ENCODE data around the gene REXO1. TPM values are rescaled to one million over a fixed set of nuclear protein-coding genes. Genes with fewer than 3 reads are reported as not detected.

REXO1 gene
- total and polyA plus RNA-seq, 2 donors from 2014 or later: 12.1 to 36.8 TPM

DNA sequence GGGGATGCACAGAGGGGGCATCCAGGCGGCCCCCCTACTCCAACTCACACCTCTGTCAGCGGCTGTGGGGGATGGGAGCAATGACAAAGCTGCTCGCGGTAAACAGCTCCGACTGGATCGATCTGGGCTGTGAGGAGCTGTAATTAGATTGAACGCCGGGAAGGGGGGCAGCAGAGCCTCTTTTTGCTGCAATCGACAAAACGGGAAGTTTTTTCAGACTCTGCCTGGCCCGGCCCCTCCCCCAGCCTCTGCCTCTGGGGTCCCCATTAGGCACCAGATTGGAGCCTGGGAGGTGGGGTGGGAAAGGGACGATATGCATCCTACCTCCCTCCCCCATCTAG, 78.7 kb downstream of the REXO1 start:
- no peaks in the 10 kb centered on the region for H3K4me1 ChIP-seq (ENCODE audit: control insufficient read depth in 2 of 3, insufficient read depth in 2 of 3, low read depth in 1 of 3, low read length in 3 of 3)
- H3K36me3 ChIP-seq (ENCODE audit: control insufficient read depth in 2 of 3, insufficient read depth in 3 of 3, low read length in 3 of 3): no peaks in the 10 kb centered on the region
- H3K4me3 ChIP-seq (ENCODE audit: low read length in 3 of 3): no peak overlapping the region
- H3K9ac ChIP-seq (ENCODE audit: low read length in 3 of 3): no peak overlapping the region
- peaks cover 32% of the 10 kb centered on the region for H3K27me3 ChIP-seq (ENCODE audit: control insufficient read depth, insufficient read depth, low read length)
- intact Hi-C loops (cut with DNase I): loop anchor here (5.0 kb wide), 1 partner anchor 222 kb away; no protein-coding TSS in a partner anchor
- H3K27ac ChIP-seq (ENCODE audit: low read depth in 2 of 2, low read length in 2 of 2): no peak overlapping the region
- peaks cover 0 to 14% (median 6%) of the 10 kb centered on the region in 3 donors for H3K9me3 ChIP-seq (ENCODE audit: control insufficient read depth in 2 of 3, insufficient read depth in 1 of 3, low read length in 3 of 3)
- TF ChIP-seq, protein P1, sequence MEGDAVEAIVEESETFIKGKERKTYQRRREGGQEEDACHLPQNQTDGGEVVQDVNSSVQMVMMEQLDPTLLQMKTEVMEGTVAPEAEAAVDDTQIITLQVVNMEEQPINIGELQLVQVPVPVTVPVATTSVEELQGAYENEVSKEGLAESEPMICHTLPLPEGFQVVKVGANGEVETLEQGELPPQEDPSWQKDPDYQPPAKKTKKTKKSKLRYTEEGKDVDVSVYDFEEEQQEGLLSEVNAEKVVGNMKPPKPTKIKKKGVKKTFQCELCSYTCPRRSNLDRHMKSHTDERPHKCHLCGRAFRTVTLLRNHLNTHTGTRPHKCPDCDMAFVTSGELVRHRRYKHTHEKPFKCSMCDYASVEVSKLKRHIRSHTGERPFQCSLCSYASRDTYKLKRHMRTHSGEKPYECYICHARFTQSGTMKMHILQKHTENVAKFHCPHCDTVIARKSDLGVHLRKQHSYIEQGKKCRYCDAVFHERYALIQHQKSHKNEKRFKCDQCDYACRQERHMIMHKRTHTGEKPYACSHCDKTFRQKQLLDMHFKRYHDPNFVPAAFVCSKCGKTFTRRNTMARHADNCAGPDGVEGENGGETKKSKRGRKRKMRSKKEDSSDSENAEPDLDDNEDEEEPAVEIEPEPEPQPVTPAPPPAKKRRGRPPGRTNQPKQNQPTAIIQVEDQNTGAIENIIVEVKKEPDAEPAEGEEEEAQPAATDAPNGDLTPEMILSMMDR (IDR thresholded peaks at IDR 0.05; ENCODE audit: borderline replicate concordance, extremely low read depth, insufficient read depth): no peak
- no peak for FAIRE-seq
- no peak for DNase-seq

DNA sequence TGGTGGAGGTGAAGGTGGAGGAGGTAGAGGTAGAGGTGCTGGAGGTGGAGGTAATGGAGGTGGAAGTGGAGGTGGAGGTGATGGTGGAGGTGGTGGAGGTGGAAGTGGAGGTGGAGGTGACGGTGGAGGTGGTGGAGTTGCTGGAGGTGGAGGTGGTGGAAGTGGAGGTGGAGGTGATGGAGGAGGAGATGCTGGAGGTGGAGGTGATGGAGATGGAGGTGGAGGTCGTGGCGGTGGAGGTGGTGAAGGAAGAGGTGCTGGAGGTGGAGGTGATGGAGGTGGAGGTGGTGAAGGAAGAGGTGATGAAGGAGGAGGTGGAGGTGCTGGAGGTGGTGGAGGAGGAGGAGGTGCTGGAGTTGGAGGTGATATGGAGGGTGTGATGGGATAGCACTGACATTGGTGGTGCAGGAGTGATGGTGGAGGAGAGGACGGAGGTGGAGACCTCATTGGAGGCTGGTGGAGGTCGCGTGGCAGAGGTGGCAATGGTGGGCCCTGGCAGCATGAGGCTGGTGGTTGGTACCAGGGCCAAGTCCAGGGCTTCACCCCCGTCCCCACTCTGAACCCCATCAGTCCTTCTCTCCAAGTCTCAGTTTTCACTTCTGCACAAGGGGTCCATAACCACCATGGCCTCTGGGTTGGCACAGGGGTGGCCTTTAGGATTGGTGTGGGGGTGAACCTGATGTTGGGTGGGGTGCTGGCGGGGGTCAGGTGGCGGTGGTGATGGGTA, 79.2 kb downstream of the REXO1 start:
- DNase-seq (no peak), FAIRE-seq (no peak)
- Histone ChIP-seq H3K27me3 (ENCODE audit: control insufficient read depth, insufficient read depth, low read length) (peaks cover 33% of the 10 kb centered on the region), H3K36me3 (ENCODE audit: control insufficient read depth in 2 of 3, insufficient read depth in 3 of 3, low read length in 3 of 3) (no peaks in the 10 kb centered on the region), H3K4me3 (ENCODE audit: low read length in 3 of 3) (no peak overlapping the region), H3K4me1 (ENCODE audit: control insufficient read depth in 2 of 3, insufficient read depth in 2 of 3, low read depth in 1 of 3, low read length in 3 of 3) (no peaks in the 10 kb centered on the region), H3K9ac (ENCODE audit: low read length in 3 of 3) (no peak overlapping the region), H3K27ac (ENCODE audit: low read depth in 2 of 2, low read length in 2 of 2) (no peak overlapping the region), H3K9me3 (ENCODE audit: control insufficient read depth in 2 of 3, insufficient read depth in 1 of 3, low read length in 3 of 3) (peaks cover 0 to 14% (median 6%) of the 10 kb centered on the region in 3 donors)
- TF ChIP-seq, protein P1 (IDR thresholded peaks at IDR 0.05; ENCODE audit: borderline replicate concordance, extremely low read depth, insufficient read depth): no peak
- intact Hi-C loops (cut with DNase I): loop anchor here (5.0 kb wide), 1 partner anchor 222 kb away; no protein-coding TSS in a partner anchor

DNA sequence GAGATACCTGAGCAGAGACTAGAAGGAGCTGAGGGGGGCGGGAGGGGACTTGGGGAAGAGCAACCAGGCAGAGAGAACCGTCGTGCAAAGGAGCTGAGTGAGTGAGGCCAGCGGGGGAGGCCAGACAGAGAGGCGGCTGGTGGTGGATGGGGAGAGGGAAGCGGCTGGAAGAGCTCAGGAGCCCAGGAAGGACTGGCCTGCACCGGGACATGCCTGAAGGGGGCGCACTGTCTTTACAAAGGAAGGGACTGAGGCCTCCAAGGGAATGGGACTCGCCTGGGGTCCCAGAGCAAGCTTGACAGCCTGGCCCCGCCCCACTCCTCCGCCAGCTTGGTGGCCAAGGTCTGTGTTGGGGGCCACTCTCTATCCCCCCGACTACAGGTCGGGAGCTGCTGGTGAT, 80.0 kb downstream of the REXO1 start:
- no peaks in the 10 kb centered on the region for H3K4me1 ChIP-seq (ENCODE audit: control insufficient read depth in 2 of 3, insufficient read depth in 2 of 3, low read depth in 1 of 3, low read length in 3 of 3)
- peaks cover 31% of the 10 kb centered on the region for H3K27me3 ChIP-seq (ENCODE audit: control insufficient read depth, insufficient read depth, low read length)
- FAIRE-seq (no peak), DNase-seq (peak in 1 of 5 donors; percentile 43)
- H3K27ac ChIP-seq (ENCODE audit: low read depth in 2 of 2, low read length in 2 of 2): no peak overlapping the region
- no peak overlapping the region for H3K4me3 ChIP-seq (ENCODE audit: low read length in 3 of 3)
- H3K9ac ChIP-seq (ENCODE audit: low read length in 3 of 3): no peak overlapping the region
- no peaks in the 10 kb centered on the region for H3K36me3 ChIP-seq (ENCODE audit: control insufficient read depth in 2 of 3, insufficient read depth in 3 of 3, low read length in 3 of 3)
- TF ChIP-seq, protein P1 (IDR thresholded peaks at IDR 0.05; ENCODE audit: borderline replicate concordance, extremely low read depth, insufficient read depth): no peak
- H3K9me3 ChIP-seq (ENCODE audit: control insufficient read depth in 2 of 3, insufficient read depth in 1 of 3, low read length in 3 of 3): peaks cover 0 to 14% (median 6%) of the 10 kb centered on the region in 3 donors
- intact Hi-C loops (cut with DNase I): loop anchor here (5.0 kb wide), 1 partner anchor 221 kb away; no protein-coding TSS in a partner anchor
